ENCODE data around the gene GAR1.

- TF ChIP-seq CTCF (IDR thresholded peaks at IDR 0.05): no peak
- TF ChIP-seq POLR2A (IDR thresholded peaks at IDR 0.05): no peak
These were observed 14.3 kb upstream of the GAR1 start for GRCh38 chr4:109801099-109801789.
